DOHH2 (cell line): ENCODE data around the gene TIGAR.

ENCODE experiments used
- EZH2phosphoT487 ChIP-seq: fragments of 200-600 bp; sonication (generic); IDR thresholded peaks from 2 replicates; pipeline ENCODE4 v1.6.1; 2017; ENCODE audit warnings: borderline replicate concordance, mild to moderate bottlenecking, antibody characterized with exemption, low read length, moderate library complexity, mixed read lengths
- TF ChIP-seq, protein P1 (sequence below): fragments of 200-600 bp; sonication (generic); IDR thresholded peaks from one replicate; pipeline ENCODE4 v1.5.1; 2014; ENCODE audit warnings: antibody characterized with exemption, mild to moderate bottlenecking, low read depth, low read length; ENCODE audit not compliant: poor library complexity, severe bottlenecking

DNA sequence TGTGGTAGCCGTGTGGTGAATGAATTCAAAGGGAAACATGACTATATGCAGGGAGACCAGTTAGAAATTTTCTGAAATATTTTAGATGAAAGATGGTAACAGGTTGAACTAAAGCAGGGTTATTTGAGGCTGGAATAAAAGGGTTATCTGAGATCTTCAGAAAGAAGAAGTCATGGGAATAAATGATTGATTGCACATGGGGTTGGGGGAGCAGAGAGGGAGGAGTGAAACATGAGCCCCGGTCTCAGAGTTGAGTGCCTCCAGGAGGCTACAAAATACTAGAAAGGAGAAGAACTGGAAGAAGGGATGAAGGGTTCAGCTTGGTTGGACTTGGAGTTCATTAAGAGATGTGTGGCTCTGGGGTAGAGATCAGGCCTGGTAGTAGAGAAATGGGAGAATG, 74.8 kb downstream of the TIGAR start:
- TF ChIP-seq, protein P1, sequence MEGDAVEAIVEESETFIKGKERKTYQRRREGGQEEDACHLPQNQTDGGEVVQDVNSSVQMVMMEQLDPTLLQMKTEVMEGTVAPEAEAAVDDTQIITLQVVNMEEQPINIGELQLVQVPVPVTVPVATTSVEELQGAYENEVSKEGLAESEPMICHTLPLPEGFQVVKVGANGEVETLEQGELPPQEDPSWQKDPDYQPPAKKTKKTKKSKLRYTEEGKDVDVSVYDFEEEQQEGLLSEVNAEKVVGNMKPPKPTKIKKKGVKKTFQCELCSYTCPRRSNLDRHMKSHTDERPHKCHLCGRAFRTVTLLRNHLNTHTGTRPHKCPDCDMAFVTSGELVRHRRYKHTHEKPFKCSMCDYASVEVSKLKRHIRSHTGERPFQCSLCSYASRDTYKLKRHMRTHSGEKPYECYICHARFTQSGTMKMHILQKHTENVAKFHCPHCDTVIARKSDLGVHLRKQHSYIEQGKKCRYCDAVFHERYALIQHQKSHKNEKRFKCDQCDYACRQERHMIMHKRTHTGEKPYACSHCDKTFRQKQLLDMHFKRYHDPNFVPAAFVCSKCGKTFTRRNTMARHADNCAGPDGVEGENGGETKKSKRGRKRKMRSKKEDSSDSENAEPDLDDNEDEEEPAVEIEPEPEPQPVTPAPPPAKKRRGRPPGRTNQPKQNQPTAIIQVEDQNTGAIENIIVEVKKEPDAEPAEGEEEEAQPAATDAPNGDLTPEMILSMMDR: no peak
- no peak for TF ChIP-seq EZH2phosphoT487
